GF-D8 (cell line): Measurements from ENCODE around the gene SNX11.
"Not testable (repeated sequence)": the region's sequence is repeated elsewhere in the genome, so short reads cannot be mapped to it uniquely, and the experiment has no call there.

Source experiments
- DNase-seq: peaks from one replicate; lab custom pipeline; 2025; lab: John Stamatoyannopoulos, UW

The SNX11 gene, protein sequence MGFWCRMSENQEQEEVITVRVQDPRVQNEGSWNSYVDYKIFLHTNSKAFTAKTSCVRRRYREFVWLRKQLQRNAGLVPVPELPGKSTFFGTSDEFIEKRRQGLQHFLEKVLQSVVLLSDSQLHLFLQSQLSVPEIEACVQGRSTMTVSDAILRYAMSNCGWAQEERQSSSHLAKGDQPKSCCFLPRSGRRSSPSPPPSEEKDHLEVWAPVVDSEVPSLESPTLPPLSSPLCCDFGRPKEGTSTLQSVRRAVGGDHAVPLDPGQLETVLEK

DNA sequence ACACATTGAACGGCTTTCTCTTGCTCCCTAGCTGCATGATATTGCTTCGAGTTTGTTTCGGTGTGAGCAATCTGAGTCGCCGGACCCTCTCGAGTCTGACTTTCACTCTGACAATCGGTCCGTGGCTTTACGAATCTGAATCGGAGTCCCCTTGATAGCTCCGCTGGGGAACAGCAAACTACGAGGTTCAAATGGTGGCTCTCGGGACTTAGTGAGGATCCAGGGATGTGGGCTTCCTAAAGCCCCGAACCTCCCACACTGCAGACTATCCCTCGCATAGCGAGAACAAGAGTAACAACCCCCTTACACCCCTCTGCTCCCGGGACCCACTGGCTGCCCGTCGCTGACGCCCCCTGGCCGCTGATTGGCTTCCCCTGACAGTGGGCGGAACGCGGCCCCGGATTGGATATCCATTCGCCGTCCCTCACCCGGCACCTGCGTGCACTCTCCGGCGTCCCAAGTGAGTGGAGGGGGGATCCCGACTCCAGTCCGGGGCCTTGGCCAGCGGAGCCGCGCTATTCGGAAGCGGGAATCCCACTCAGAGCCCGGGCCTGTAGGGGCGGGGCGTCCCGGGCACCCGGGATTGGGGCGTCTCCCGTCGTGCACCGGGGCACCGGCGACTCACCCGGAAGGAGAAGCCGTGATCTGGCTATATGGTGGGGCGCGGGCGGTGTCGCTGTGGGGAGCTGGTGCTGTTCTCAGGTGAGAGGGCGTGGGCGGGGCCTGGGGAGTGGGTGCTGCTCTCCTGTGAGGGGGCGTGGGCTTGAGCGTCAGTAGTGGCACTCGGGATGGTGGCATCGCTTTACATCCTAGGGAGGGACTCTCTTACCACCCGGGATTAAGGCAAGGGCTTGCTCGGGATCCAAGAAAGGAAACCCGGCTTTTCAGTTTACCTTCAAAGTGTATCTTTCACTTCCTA lies at the start of gene SNX11:
Gene SNX11, plus strand, starts transcription at position 630 of the 919 bp plus-strand sequence. CDS start 4,278 bp downstream, outside the sequence.
- DNase-seq: peak; percentile 51

DNA sequence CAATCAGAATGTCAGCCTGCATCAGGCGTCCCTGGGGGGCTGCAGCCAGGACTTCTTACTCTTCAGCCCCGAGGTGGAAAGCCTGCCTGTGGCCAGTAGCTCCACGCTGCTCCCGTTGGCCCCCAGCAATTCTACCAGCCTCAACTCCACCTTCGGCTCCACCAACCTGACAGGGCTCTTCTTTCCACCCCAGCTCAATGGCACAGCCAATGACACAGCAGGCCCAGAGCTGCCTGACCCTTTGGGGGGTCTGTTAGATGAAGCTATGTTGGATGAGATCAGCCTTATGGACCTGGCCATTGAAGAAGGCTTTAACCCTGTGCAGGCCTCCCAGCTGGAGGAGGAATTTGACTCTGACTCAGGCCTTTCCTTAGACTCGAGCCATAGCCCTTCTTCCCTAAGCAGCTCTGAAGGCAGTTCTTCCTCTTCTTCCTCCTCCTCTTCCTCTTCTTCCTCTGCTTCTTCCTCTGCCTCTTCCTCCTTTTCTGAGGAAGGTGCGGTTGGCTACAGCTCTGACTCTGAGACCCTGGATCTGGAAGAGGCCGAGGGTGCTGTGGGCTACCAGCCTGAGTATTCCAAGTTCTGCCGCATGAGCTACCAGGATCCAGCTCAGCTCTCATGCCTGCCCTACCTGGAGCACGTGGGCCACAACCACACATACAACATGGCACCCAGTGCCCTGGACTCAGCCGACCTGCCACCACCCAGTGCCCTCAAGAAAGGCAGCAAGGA lies 49.0 kb upstream of the SNX11 start:
- DNase-seq: no peak

DNA sequence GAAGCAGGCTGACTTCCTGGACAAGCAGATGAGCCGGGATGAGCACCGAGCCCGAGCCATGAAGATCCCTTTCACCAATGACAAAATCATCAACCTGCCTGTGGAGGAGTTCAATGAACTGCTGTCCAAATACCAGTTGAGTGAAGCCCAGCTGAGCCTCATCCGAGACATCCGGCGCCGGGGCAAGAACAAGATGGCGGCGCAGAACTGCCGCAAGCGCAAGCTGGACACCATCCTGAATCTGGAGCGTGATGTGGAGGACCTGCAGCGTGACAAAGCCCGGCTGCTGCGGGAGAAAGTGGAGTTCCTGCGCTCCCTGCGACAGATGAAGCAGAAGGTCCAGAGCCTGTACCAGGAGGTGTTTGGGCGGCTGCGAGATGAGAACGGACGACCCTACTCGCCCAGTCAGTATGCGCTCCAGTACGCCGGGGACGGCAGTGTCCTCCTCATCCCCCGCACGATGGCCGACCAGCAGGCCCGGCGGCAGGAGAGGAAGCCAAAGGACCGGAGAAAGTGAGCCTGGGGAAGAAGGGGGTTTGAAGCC lies 48.4 kb upstream of the SNX11 start:
- no peak for DNase-seq

DNA sequence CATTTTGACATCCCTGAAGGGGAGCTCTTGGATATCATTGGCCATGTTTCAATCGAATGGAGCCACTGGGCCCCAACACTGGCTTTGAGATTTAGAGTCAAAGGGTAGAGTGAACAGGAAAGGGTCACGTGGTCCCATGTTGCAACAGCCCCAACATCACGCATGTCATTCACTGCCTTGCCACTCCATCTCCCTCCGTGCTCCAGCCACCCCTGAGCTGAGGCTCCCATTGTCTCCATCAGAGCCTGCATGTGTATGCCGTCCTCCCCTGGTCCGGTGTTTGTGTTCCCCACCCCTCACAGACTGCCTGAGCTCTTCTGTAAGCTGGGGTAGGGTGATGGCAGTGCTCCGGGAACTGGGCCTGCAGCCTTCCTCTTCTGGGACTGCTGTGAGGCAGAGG lies 47.3 kb upstream of the SNX11 start:
- DNase-seq: no peak

DNA sequence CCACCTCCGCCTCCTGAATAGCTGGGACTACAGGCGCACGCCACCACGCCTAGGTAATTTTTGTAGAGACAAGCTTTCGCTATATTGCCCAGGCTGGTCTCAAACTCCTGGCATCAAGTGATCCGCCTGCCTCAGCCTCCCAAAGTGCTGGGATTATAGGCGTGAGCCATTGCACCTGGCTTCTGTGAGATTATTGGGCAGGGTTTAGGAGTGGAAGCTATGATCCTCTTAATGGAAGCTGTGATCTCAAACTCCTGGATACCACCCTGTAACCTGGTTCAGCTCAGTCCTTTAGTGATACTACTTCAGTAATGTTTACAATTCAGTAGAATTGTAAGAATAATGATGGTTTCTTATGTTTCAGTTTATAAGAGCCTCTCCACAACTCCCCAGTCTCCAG lies 45.3 kb upstream of the SNX11 start:
- no peak for DNase-seq

DNA sequence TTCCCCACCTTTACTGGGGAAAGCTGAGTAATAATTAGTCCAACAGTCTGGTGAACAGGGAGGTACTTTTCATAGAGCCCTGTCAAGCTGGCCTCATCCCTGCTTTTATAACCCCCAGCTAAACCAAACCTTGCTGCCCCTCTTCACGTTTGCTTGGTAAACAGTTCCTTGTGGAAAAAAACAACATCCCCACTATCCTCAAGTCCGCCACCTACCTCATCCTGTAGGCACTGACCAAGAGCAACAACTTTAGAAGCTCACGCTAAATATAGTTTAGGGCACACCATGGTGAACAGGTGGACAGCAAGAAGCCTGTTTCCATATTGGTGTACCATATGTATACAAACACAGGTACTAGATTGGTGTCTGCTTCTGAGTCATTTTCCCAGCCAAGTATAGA lies 42.9 kb upstream of the SNX11 start:
- no peak for DNase-seq

DNA sequence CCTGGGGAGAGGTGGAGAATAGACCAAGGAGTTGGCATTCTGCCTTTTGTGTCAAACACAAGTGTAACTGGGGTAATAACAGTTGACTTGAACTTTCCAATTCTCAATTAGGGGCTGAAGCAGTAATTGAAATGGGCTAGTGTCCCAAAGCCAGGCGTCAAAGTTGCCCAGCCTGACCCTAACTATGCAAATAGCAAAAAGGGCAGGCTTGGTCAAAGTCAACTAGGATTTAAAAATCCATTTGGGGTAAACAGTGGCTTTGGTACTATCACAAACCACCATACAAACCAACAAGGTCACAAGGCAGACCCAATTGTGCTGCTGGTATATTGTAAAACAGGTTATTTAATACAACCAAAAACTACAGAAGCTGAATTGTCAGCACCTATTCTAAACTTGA lies 41.4 kb upstream of the SNX11 start:
- no peak for DNase-seq

DNA sequence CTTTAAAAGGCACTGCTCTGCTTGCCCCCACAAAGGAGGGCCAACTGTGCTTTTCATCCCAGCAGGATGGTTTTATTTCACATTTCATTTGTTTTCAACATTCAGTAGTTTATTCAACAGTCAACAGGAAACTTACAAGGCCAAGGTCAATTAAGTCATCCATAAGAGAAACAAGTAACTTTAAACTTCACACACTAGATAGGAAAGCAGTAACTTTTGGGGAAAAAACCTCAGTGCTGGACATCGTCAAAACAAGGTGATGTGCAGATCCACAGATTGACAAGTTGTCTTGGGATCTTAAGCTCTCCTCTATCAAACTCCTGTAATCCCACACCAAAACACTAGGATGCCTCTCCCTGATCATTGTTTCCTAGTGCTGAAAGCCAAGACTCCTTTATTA lies 40.9 kb upstream of the SNX11 start:
- DNase-seq: no peak

DNA sequence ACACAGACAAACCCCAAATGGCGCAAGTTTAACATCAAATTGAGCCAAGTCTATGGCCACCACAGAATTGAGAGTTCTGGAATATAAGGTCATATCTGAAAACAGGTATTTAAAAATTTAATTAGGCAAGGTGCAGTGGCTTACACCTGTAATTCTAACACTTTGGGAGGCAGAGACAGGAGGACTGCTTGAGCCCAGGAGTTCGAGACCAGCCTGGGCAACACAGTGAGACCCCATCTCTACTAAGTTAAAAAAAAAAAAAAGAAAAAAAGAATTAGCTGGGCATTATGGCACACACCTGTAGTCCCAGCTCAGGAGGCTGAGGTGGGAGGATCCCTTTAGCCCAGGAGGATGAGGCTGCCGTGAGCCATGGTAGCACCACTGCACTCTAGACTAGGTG lies 40.3 kb upstream of the SNX11 start:
- no peak for DNase-seq

DNA sequence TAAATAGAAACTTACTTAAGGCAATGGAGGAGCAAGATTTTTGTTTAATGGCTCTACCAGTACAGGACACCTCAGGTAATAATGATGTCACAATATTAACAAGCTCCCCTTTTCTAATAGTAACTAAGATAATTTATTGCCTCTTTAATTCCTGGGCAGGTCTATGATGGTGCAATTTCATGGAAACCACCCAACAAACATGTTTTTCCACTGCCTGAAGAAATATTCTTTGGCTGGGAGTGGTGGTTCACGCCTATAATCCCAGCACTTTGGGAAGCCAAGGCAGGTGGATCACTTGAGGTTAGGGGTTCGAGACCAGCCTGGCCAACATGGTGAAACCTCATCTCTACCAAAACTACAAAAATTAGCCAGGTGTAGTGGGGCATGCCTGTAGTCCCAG lies 39.8 kb upstream of the SNX11 start:
- not testable (repeated sequence) for DNase-seq

DNA sequence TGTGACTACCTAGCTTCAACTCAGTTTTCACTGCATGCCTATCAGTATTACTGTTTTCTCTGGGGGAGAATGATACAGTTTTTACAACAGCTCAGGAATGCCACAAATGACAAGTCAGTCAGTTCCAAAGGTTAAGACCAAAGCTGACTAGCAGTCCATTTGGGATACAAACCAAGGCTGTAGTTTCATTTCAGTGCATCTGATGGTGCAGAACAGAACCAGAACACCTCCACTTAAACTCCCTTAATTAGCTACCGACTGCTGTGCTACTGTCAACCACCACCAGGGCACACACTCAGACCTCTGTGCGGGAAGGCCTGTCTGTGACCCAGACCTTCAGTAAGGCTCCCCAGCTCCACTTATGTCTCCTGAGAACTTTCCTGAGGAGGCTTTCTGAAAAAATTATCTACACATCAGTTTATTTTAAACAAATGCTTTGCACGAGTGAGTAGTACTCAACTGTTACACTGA lies 39.0 kb upstream of the SNX11 start:
- no peak for DNase-seq

DNA sequence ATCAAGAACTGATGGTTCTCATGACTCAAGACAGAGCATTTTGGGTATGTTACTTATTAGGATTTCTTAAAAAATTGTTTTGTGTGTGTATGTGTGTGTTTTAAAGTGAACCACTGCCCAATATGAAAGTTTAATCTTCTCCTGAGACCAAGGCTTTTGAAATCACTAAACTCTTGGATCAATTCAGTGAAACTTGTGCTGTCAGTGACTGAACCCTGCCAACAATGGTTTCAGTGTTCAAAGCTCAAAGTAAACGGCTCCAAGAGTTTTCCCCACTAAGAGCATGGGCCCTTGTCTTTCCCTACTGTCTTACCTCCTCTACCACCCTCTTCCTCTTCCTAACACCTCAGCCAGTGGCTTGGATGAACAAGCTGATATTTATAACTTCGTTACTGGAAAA lies 37.4 kb upstream of the SNX11 start:
- no peak for DNase-seq

DNA sequence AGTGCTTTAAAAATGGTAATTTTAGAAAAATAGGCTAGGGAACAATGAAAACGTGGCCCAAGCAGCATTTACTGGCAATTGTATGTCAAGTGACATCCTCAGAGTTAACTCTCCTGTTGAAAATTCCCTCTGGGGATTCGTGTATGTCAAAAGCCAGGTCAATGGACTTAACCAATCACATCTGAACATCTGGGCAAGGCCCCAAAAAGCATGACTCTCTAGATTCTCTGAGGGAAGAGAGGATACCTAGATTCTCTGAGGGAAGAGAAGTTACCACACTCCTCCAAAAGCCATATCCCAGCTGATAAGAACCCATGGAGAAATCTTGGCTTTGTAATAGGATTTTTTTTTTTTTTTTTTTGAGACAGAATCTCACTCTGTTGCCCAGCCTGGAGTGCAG lies 35.9 kb upstream of the SNX11 start:
- no peak for DNase-seq

DNA sequence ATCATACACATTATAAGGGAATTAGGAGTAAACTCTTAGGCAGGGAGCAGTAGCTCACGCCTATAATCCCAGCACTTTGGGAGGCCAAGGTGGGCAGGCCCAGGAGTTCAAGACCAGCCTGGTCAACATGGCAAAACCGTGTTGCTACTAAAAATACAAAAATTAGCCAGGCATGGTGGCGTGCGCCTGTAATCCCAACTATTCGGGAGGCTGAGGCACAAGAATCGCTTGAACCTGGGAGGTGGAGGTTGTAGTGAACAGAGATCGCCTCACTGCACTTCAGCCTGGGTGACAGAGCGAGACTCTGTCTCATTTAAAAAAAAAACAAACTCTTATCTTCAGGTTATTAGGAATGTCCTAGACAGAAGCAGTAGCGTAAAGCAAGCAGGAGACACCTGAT lies 34.8 kb upstream of the SNX11 start:
- not testable (repeated sequence) for DNase-seq

DNA sequence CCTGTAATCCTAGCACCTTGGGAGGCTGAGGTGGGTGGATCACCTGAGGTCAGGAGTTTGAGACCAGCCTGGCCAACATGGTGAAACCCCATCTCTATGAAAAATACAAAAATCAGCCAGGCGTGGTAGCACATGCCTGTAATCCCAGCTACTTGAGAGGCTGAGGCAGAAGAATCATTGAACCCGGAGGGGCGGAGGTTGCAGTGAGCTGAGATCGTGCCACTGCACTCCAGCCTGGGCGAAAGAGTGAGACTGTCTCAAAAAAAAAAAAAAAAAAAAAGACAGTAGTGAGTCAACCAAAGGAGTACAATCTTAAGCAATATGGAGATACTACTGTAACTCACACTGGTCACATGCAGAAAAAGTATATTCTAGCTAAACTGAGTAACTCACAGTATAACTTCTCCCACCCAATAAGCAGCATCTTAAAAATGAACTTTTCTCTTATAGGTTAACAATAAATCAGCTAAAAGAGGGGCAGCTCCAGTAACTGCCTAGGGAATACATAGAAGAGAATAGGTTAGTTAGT lies 33.9 kb upstream of the SNX11 start:
- not testable (repeated sequence) for DNase-seq

DNA sequence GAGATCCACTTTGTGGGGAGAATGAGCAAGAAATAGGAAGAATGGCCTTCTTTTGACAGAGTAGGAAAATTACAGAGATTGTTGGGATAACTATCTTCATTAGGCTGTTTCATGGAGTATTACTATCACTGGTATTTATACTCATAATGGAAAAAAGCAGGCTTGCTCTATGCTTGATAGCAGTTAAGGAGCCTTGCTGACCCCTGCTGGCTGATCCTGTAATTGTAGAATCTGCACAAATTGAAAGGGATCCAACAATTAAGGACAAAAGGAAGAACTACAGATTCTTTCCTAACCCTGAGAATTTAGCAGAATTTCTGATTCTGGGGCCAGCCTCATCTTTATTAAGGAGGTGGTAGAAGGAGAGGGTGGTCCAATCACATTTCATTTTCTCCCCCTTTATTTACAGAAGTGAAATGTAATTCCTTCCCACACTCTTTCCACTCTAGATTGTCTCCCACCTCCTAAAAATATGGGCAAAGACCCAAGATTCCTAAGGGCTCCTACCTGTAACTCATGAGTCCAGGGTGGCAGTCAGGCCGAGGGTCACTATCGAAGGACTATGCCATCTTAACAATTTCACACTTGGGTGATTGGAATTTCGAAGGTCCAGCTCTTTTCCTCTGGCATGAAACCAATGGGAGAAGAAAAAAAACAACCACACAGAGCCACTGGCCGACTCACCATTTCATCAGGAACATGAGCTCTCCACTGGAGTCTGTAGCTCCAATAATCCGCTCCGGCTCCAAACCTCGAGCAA lies 33.1 kb upstream of the SNX11 start:
- DNase-seq: peak; percentile 32

DNA sequence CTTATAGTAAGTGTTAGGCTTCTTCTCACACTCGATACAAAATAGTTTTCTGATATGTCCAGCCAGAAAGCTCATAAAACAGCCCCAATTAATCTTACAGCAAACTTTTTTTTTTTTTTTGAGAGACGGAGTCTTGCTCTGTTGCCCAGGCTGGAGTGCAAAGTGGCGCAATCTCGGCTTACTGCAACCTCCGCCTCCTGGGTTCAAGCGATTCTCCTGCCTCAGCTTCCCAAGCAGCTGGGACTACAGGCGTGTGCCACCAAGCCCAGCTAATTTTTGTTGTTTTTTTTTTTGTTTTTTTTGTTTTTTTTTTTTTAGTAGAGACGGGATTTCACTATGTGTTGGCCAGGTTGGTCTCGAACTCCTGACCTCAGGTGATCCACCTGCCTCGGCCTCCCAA lies 30.4 kb upstream of the SNX11 start:
- DNase-seq: not testable (repeated sequence)

DNA sequence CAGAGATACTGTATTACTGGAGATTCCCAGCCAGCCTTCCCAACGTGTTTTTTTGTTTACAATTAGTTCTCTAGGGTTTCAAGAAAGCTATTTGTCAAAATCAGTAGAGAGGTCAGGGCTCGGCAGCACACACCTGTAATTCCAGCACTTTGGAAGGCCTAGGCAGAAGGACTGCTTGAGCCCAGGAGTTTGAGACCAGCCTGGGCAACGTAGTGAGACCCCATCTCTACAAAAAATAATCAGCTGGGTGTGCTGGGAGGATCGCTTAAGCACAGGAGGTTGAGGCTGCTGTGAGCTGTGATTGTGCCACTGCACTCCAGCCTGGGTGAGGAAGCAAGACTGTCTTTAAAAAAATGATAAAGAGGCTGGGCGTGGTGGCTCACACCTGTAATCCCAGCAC lies 25.7 kb upstream of the SNX11 start:
- DNase-seq: no peak

DNA sequence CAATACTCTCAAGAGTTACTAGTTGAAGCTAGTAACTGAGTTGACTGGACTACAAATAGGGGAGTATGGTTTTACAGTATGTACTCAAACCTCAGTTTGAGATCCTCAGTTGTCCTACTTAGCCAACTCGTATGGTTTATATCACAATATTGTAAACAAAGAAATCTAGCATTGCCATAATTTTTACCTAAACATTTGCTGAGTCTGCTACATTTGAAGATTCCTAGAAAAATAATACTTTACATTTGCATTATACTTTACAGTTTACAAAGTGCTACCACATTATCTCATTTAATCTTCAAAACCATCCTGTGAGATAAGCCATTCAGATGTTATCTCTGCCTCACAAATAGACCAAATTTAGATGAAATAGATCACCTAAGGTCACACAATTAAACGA lies 22.6 kb upstream of the SNX11 start:
- DNase-seq: no peak

DNA sequence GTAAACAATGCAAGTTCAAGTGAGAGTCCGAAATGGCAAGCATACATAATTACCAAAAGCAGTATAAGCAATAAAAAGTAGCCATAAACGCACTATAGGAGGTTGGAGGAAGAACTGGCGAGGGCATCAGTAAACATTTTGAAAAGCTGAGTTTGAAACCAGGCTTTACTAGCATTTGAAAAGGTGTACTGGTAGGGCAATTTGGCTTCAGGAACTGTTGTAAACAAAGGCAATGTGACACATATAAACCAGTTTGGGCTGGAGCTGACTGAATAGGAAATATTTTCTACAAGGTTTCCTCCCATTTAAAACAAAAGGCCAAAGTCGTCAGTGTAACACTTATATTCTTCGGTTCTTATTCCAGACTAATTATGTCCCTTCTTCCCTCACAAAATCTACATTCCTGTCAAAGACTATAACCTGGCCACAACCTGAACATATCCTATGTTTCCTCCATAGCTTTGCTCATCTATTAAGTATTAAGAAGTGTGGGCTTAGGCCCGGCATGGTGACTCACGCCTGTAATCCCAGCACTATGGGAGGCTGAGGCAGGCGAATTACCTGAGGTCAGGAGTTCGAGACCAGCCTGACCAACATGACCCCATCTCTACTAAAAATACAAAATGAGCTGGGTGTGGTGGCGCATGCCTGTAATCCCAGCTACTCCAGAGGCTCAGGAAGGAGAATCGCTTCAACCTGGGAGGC lies 14.1 kb upstream of the SNX11 start:
- no peak for DNase-seq

DNA sequence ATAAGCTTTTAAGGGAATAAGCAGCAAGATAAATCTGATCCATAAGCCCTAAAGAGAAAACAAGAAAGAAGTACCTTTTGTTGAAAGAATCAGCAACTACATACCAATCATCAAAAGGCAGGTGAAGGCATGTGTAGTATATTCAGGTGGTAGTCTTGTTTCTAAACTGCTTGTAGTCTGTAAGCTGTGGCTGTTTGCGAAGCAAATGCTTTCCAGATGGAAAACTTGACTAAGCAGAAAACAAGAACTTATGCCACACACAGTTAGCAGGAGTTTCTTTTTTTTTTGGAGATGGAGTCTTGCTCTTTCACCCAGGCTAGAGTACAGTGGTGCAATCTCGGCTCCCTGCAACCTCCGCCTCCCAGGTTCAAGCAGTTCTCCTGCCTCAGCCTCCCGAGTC lies 12.0 kb upstream of the SNX11 start:
- no peak for DNase-seq
